Occipital lobe (tissue), 2 donors: ENCODE data around the gene DGKQ. TPM values are rescaled to one million over a fixed set of nuclear protein-coding genes. Genes with fewer than 3 reads are reported as not detected.
A peak's percentile ranks its signal among the peaks of the same experiment; 100 is the strongest.
"Not testable (repeated sequence)": the region's sequence is repeated elsewhere in the genome, so short reads cannot be mapped to it uniquely, and the experiment has no call there.

Experiments used
- DNase-seq: peaks from one replicate; lab custom pipeline; 2025; lab: John Stamatoyannopoulos, UW
- total RNA-seq: library from RNA; depleted of rRNA; stranded (reverse); fragments of >200 nt; gene quantifications from one replicate; pipeline ENCODE4 v1.2.3, GENCODE V29; 2014

Gene DGKQ
- total RNA-seq, 1 donor from 2014 or later = 6.7 TPM

DNA sequence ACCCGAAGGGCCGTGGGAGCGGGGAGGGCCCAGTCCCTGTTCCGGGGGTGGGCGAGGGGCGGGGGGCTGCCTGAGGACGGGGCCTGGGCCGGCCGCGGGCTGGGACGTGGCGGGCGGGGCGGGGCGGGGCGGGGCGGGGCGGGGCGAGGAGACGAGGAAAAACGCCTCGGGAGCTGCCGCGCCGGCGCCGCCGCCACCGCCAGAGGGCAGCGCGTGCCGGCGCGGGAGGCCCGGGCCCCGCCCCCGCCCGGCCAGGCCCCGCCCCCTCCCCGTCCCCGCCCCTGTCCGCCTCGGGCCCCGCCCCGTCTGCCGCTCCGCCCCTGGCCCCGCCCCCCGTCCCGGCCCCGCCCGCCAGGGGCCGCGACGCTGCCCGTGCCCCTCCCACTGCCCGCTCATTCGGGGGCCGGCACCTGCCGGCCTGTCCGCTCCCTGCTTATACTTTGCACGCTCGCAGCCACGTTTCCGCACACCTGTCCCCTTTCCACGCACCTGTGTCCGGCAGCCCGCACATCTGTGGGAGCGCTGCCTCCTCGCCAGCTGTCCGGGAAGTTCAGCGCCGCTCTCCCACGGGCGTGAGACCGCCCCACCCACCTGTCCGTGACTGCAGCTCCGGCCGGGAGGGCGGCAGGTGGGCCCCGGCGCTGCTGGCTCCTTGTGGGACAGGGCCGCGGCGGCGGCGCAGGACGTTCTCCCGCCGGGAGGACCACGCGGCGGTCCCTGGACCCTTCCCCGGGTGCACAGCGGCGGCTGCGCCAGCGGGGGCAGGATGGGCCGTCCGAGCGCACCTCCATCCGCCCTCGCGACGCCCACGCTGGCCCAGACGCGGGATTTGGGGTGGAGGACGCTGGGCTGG, 36.4 kb upstream of the DGKQ start:
- DNase-seq = peak; percentile 44

DNA sequence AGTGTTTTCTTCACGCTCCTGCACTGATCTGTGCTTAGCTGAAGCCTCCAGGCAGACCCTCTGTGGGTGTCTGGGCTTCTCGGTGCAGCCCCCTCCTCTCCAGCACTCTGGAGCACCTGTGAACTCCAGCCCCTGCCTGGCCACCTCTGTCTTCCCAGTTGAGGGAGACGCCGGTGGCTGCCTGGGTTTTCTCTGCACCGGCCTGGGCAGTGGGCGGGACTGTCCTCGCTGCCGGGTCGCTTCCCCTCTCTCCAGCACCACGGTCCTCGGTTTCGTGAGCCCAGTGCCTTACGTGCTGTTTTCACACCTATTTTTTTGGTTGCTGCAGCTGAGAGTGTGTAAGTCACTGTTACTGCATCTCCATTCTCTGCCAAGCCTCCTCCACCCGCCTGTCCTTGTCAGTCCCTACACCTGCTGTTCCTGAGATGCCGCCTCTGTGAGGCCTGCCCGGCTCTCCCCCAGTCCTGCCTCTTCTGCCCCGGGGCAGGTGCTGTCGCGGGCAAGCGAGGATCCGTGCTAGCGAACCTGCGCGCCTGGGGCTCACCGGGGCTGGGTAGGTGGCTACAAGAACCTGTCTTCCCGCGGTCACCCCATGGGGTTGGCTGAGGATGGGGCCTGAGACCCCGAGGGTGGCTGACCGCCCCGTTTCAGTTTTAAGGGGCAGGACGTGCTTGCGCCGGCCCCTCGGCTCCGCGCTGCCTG, 35.6 kb upstream of the DGKQ start:
- DNase-seq = no peak

DNA sequence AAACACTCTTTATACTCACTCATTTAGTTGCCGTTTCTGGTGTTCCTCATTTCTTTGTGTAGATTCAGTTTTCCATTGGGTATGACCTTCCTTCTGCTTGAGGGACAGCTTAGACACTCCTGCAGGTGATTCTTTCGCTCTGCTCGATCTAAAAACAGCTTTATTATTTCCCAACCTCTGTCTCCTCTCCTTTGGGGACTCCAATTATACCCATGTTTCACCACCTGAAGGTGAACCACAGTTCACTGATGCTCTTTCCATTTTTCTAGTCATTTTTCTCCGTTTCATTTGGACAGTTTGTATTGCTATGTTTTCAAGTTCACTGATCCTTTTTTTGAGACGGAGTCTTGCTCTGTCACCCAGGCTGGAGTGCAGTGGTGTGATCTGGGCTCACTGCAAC, 33.5 kb upstream of the DGKQ start:
- DNase-seq = no peak

- DNase-seq = no peak
Observed at GRCh38 chr4:1004557-1005485, 31.5 kb upstream of the DGKQ start.

DNA sequence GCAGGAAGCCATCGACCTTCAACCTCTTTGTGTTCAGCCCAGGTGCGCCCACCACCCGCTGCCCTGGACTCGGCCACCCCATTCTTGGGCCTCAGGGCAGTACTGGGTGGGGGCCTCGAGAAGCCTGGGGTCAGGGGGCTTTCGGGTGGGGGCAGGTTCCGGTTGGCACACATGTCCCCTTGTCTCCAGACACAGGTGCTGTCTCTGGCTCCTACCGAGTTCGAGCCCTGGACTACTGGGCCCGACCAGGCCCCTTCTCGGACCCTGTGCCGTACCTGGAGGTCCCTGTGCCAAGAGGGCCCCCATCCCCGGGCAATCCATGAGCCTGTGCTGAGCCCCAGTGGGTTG, 30.7 kb upstream of the DGKQ start:
- DNase-seq = no peak

- DNase-seq = no peak
Observed at GRCh38 chr4:1003271-1004070, 30.1 kb upstream of the DGKQ start.

GRCh38 chr4:1002631-1003251, 29.4 kb upstream of the DGKQ start:
- no peak for DNase-seq

- DNase-seq = no peak
Observed at GRCh38 chr4:1002131-1002630, 28.8 kb upstream of the DGKQ start.

GRCh38 chr4:1001561-1002130, 28.3 kb upstream of the DGKQ start:
- no peak for DNase-seq

DNA sequence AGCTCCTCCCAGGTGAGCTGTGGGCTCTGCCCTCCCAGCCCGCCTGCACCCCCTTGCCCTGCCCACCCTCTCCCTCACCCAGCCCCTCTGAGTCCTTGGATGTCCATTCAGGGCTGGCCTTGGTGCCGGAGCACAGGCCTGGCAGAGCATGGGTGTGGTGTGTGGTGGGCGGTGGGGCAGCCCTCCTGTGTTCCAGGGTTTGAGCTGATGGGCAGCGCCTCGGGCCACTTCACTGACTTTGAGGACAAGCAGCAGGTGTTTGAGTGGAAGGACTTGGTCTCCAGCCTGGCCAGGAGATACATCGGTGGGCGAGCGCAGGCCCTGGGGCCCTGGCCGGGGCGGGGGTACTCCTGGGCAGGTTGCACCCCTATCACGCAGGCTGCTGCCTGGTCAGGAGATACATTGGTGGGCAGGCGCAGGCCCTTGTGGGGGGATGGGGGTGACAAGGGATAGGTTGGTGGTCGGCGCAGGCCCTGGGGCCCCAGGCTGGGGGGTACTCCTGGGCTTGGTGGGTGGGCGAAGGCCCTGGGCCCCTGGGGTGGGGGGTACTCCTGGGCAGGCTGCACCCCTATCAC, 27.4 kb upstream of the DGKQ start:
- no peak for DNase-seq

DNA sequence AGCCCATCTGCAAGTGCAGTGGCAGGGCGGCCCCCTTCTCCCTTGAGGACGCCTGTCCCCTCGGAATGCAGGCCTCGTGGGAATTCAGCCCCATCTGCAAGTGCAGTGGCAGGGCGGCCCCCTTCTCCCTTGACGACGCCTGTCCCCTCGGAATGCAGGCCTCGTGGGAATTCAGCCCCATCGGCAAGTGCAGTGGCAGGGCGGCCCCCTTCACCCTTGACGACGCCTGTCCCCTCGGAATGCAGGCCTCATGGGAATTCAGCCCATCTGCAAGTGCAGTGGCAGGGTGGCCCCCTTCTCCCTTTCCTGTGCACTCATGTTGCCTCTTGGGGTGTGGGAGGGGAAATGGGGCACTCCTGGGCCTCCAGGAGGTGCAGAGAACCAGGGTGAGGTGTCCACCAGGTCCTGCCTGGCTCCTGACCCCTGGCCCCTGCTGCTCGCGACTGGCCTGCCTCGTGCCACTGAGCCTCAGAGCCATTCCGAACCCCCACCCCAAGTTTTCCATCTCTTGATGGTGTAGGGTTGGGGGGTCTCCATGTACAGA, 26.6 kb upstream of the DGKQ start:
- no peak for DNase-seq

DNA sequence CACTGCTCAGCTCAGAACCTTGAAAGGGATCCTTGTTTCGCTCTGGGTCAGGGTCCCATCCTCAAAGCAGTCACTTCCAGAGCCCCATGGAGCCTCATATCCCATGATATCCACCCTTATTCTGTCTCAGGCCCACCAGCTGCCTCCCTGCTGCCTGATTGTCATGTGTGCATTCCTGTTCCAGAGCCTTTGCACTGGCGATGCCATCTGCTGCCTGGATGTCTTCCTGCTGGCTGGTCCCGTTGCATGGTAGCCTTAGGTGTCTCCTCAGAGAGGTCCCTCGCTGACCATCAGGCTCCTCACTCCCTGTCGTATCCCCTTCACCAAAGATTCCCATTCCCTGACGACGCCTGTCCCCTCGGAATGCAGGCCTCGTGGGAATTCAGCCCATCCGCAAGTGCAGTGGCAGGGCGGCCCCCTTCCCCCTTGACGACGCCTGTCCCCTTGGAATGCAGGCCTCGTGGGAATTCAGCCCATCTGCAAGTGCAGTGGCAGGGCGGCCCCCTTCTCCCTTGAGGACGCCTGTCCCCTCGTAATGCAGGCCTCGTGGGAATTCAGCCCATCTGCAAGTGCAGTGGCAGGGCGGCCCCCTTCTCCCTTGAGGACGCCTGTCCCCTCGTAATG, 26.0 kb upstream of the DGKQ start:
- not testable (repeated sequence) for DNase-seq

GRCh38 chr4:998096-998691, 24.8 kb upstream of the DGKQ start:
- no peak for DNase-seq

- DNase-seq = no peak
Observed at GRCh38 chr4:997375-998071, 24.2 kb upstream of the DGKQ start.

DNA sequence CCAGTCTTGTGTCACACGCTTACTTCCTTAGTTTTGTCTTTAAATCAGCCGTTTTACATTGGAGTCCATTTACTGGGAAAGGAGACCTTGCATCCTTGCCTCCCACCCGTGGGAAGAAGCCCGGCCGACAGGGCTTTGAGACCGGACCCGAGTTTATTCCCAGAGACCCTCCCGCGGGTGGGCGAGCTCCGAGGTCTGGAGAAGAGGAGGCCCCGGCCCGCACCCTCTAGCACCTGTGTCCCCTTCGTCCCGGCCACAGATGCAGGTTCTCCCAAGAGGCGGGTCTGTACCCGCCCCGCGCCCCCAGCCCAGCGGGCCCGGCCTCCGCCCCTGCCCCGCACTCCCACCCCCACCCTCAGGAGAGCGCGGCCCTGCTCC, 23.6 kb upstream of the DGKQ start:
- no peak for DNase-seq

DNA sequence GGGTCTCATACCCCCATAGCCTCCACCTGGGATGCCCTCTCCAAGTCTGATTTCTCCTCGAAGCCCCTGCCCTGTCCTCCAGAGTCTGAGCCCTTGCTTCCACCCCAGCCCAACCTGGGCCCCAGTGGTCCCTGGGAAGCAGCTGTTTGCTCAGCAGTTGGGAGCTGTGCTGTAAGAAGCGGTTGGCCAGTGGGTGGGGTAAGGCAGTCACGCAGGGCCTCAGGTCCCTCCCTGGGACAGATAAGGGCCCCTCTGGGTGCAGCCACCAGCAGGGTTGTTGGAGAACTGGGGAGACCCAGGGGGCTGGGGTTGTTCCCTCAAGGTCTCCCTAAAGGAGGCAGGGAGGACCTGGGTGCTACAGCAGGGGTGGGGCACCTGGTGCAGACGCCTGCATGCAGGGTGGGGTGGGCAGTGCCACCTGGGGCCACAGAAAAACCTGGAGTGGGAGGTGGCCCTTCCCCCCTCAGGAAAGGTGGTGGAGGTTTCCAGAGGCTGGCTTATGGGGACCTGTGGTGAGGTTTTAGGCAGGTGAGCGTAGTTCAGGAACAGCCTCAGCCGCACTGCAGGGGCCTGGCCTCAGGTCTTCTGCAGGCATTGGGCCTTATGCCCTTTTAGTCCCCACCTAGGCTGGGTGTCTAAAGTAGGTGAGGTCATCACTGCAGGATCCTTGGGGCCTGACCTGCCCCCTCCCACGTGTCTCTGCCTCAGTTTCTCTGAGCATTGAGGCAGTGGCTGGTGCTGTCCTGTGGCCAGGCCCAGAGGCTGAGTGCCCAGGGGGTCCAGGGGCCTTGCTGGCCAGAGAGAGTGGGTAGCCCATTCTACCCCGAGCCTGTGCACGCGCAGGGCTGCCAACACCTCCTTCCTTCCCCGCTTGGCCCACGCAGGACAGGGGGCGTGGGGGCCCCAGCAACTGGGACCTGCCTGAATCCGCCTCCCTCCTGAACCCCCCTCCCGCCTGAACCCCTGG, 22.9 kb upstream of the DGKQ start:
- no peak for DNase-seq
